ENCODE data around the gene EPS8.

DNA sequence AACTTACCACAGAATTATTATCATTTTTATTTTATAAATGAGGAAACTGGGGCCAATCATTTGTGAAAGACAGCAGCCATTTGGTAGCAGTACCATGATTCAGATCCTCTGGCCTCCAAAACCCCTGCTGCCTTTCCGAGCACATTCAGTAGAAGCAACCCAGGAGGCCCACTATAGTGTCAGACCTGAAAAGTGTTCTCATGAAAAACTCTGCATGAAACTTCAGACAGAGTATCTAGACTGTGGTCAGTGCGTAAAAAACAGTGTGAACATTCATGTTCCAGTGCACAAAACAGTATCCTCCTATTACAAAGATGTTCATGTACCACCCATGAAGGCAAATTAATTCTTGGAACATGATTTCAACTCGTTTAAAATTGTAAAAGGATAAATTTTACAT is 112.0 kb downstream of the EPS8 start:
- TF ChIP-seq, protein P1, sequence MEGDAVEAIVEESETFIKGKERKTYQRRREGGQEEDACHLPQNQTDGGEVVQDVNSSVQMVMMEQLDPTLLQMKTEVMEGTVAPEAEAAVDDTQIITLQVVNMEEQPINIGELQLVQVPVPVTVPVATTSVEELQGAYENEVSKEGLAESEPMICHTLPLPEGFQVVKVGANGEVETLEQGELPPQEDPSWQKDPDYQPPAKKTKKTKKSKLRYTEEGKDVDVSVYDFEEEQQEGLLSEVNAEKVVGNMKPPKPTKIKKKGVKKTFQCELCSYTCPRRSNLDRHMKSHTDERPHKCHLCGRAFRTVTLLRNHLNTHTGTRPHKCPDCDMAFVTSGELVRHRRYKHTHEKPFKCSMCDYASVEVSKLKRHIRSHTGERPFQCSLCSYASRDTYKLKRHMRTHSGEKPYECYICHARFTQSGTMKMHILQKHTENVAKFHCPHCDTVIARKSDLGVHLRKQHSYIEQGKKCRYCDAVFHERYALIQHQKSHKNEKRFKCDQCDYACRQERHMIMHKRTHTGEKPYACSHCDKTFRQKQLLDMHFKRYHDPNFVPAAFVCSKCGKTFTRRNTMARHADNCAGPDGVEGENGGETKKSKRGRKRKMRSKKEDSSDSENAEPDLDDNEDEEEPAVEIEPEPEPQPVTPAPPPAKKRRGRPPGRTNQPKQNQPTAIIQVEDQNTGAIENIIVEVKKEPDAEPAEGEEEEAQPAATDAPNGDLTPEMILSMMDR (IDR thresholded peaks at IDR 0.05): no peak
- no peak for TF ChIP-seq POLR2A (IDR thresholded peaks at IDR 0.05)

All from vagina (tissue), 2 donors.